HepG2 (cell line): Measurements from ENCODE around the gene CAMK2N2. TPM values are rescaled to one million over a fixed set of nuclear protein-coding genes. Genes with fewer than 3 reads are reported as not detected.
"Not testable (repeated sequence)": the region's sequence is repeated elsewhere in the genome, so short reads cannot be mapped to it uniquely, and the experiment has no call there.

Experiments used
- ATAC-seq: fragments of 200-7000 bp; cut with Tn5 transposase; 3 replicates; pipeline ENCODE4 v1.9.1; 2020; ENCODE audit warnings: mild to moderate bottlenecking, moderate library complexity
- BruUV-seq: library from RNA; stranded (reverse); fragments of 400-500 nt; replicated peaks from 2 replicates; lab custom pipeline; 2021; lab: Mats Ljungman, UMichigan
- CTCF ChIA-PET: fragments of 300-600 bp; formaldehyde crosslinking; extraction: SDS; loops from one replicate; lab custom pipeline; 2021; ENCODE audit warnings: low total read pairs, inconsistent platforms, low intra/inter-chr PET ratio; lab: Yijun Ruan, JAX
- POLR2A ChIA-PET: fragments of 350-600 bp; sonication (Branson Sonifier 250); formaldehyde crosslinking; loops from one replicate; lab custom pipeline; 2020; ENCODE audit warnings: antibody characterized with exemption, inconsistent platforms; lab: Yijun Ruan, JAX
- DNase-seq: peaks from one replicate; pipeline ENCODE4 v3.0.0-alpha.2; 2015; ENCODE audit warnings: low spot score
- FAIRE-seq: peaks from 3 replicates; lab custom pipeline; 2011; peaks lifted over from hg19 to GRCh38; lab: Jason Lieb, UNC
- H2AFZ ChIP-seq: one replicate; pipeline ENCODE4 v1.6.1; 2011; ENCODE audit warnings: low read length, inconsistent platforms
- H3K27ac ChIP-seq: fragments of 300-600 bp; 3 replicates; pipeline ENCODE4 v1.8.0; 2011; ENCODE audit warnings: mixed run types, mild to moderate bottlenecking, mixed read lengths, low read length, inconsistent platforms; ENCODE audit not compliant: insufficient read depth; ENCODE audit errors: extremely low read length
- H3K27me3 ChIP-seq, 2 experiments: fragments of 200-600 bp in 1 of 2; 2 replicates in 1 of 2; 3 replicates in 1 of 2; pipeline versions ENCODE4 v1.6.0 to v1.8.0; 2011; ENCODE audit warnings: low read length in 2 of 2, mild to moderate bottlenecking in 2 of 2, moderate library complexity in 2 of 2, inconsistent platforms in 1 of 2; ENCODE audit not compliant: insufficient read depth in 2 of 2, control insufficient read depth in 1 of 2
- H3K36me3 ChIP-seq, 2 experiments: fragments of 200-600 bp in 1 of 2; replicated peaks in 1 of 2; 2 replicates in 1 of 2; 3 replicates in 1 of 2; pipeline versions ENCODE4 v1.5.1 to v1.8.0; 2011; ENCODE audit warnings: low read length in 2 of 2, inconsistent platforms in 1 of 2; ENCODE audit not compliant: insufficient read depth in 2 of 2, control insufficient read depth in 1 of 2
- H3K4me1 ChIP-seq: 2 replicates; pipeline ENCODE4 v1.5.1; 2012; ENCODE audit warnings: low read length, inconsistent platforms; ENCODE audit not compliant: insufficient read depth
- H3K4me2 ChIP-seq: 2 replicates; pipeline ENCODE4 v1.6.0; 2011; ENCODE audit warnings: low read depth, low read length, inconsistent platforms
- H3K4me3 ChIP-seq, 3 experiments: fragments of 200-600 bp in 1 of 3; sonication (generic), shearing (Covaris generic) in 1 of 3; replicated peaks in 1 of 3; 2 replicates each; pipeline ENCODE4 v1.5.1; 2011 to 2016; ENCODE audit warnings: low read length in 3 of 3, inconsistent platforms in 2 of 3, low read depth in 2 of 3, mild to moderate bottlenecking in 2 of 3, control low read depth in 1 of 3, mixed read lengths in 1 of 3; ENCODE audit not compliant: insufficient read depth in 1 of 3
- H3K79me2 ChIP-seq: one replicate; pipeline ENCODE4 v1.6.1; 2011; ENCODE audit warnings: low read length, inconsistent platforms; ENCODE audit not compliant: insufficient read depth
- H3K9ac ChIP-seq: 2 replicates; pipeline ENCODE4 v1.6.0; 2011; ENCODE audit warnings: mild to moderate bottlenecking, low read depth, low read length, inconsistent platforms; ENCODE audit not compliant: insufficient read depth
- H3K9me3 ChIP-seq: 2 replicates; pipeline ENCODE4 v1.5.1; 2012; ENCODE audit warnings: mild to moderate bottlenecking, low read length
- H4K20me1 ChIP-seq: 2 replicates; pipeline ENCODE4 v1.6.0; 2011; ENCODE audit warnings: inconsistent platforms, mild to moderate bottlenecking, low read length, moderate library complexity; ENCODE audit not compliant: insufficient read depth
- FOSL2 ChIP-seq: sonication (generic); formaldehyde crosslinking; IDR thresholded peaks from 2 replicates; pipeline ENCODE4 v1.4.0; 2020; ENCODE audit warnings: missing genetic modification reagents
- MAX ChIP-seq: IDR thresholded peaks from 2 replicates; pipeline ENCODE4 v1.6.1; 2012; ENCODE audit warnings: inconsistent platforms
- MAZ ChIP-seq, 2 experiments: sonication (generic) in 1 of 2; formaldehyde crosslinking in 1 of 2; IDR thresholded peaks; 2 replicates each; pipeline versions ENCODE4 v1.5.0 to v1.6.1; 2012 to 2020; ENCODE audit warnings: low read depth in 2 of 2, mild to moderate bottlenecking in 2 of 2, borderline replicate concordance in 1 of 2, improper control_type of control experiment in 1 of 2, low read length in 1 of 2, missing genetic modification reagents in 1 of 2, moderate library complexity in 1 of 2
- SALL2 ChIP-seq: sonication (generic); formaldehyde crosslinking; IDR thresholded peaks from 2 replicates; pipeline ENCODE4 v1.8.1; 2023; ENCODE audit warnings: mild to moderate bottlenecking, missing genetic modification reagents, inconsistent platforms
- SP4 ChIP-seq: sonication (generic); formaldehyde crosslinking; IDR thresholded peaks from 2 replicates; pipeline ENCODE4 v1.8.1; 2023; ENCODE audit warnings: mild to moderate bottlenecking, missing genetic modification reagents
- ZNF431 ChIP-seq: sonication (generic); formaldehyde crosslinking; IDR thresholded peaks from 2 replicates; pipeline ENCODE4 v1.9.0; 2022; ENCODE audit warnings: missing genetic modification reagents, low read depth, mild to moderate bottlenecking, borderline replicate concordance
- ZNF639 ChIP-seq: conservative IDR thresholded peaks from 2 replicates; pipeline ENCODE4 v1.6.1; 2018; ENCODE audit warnings: missing genetic modification reagents
- WGBS: methylation state at CpG from one replicate; pipeline ENCODE4 v1.1.6; 2017; ENCODE audit warnings: low lambda C conversion rate; 5-methylcytosine and 5-hydroxymethylcytosine counted together
- in situ Hi-C: cut with HindIII; loops from 2 replicates; pipeline ENCODE4 v1.10.0; 2017; ENCODE audit warnings: low pct_unique_long_range_greater_than_20kb; ENCODE audit not compliant: extremely low pct_ligation_motif_present
- intact Hi-C: fragments of 100-400 bp; cut with micrococcal nuclease; formaldehyde crosslinking; loops from one replicate; pipeline ENCODE4 v1.10.0; 2022; ENCODE audit not compliant: unreplicated experiment
- polyA plus RNA-seq, 8 experiments: library from polyadenylated mRNA; depleted of rRNA in 3 of 8; stranded (reverse) in 7 of 8; unstranded in 1 of 8; fragments of >200 nt; fragmentation: Illumina TruSeq in 4 of 8; extraction: Trizol in 4 of 8; gene quantifications; 2 replicates each; pipeline versions ENCODE4 v1.2.1 to v1.2.3, GENCODE V29; 2011 to 2016; ENCODE audit warnings: low read depth in 4 of 8, missing spikeins in 1 of 8, mixed read lengths in 1 of 8; ENCODE audit not compliant: insufficient read depth in 1 of 8
- total RNA-seq, 5 experiments: library from RNA; depleted of rRNA; stranded (reverse); fragments of >200 nt; fragmentation: Illumina TruSeq; extraction: Trizol; gene quantifications; 2 replicates each; pipeline ENCODE4 v1.2.3, GENCODE V29; 2016; ENCODE audit warnings: low read depth in 1 of 5

The CAMK2N2 gene
- total and polyA plus RNA-seq, 2 of the 13 experiments (the other 11 are each of a cell fraction or from before 2014, with no cell fraction given), result 0.12 to 0.27 TPM

GRCh38 chr3:184267249-184267648 is 5.9 kb upstream of the CAMK2N2 start:
- WGBS, result 67% methylated on average over 1 of the region's 1 CpG
- POLR2A ChIA-PET, H3K9me3 ChIP-seq, DNase-seq, FAIRE-seq, in situ Hi-C loops, H3K4me2 ChIP-seq, H4K20me1 ChIP-seq, intact Hi-C loops, ATAC-seq, H3K4me1 ChIP-seq, H3K36me3 ChIP-seq, H2AFZ ChIP-seq, CTCF ChIA-PET, H3K79me2 ChIP-seq, H3K9ac ChIP-seq, H3K27ac ChIP-seq, BruUV-seq, H3K4me3 ChIP-seq: not testable (repeated sequence)
- TF ChIP-seq ZNF431 (CRISPR knock-in tag), result peak; percentile 74; the same call in 1 of the 2 replicates
- H3K27me3 ChIP-seq, result peaks cover 0 to 13% of the 10 kb centered on the region in 2 experiments; a peak in 2 of 5 replicates

GRCh38 chr3:184262764-184263179 is 1.4 kb upstream of the CAMK2N2 start:
- ChIA-PET POLR2A (interaction anchor here (1.0 to 1.5 kb wide), 2 partner anchors 13 to 22 kb away, joined by 4 read pairs; partner anchors contain the start of gene EEF1AKMT4), CTCF (no interaction called here)
- DNase-seq, result no peak
- H3K27ac ChIP-seq, result no peak overlapping the region
- intact Hi-C loops, result loop anchor here (2.0 kb wide), 1 partner anchor 36 kb away; the partner anchor contains the start of gene PSMD2
- peak overlapping the region; percentile 18 to 73 (median 50); a peak in 3 of 6 replicates for H3K4me3 ChIP-seq
- H3K4me2 ChIP-seq, result peak overlapping the region; percentile 92
- in situ Hi-C loops, result no loop called here
- FAIRE-seq, result no peak
- peaks cover 24% of the 10 kb centered on the region for H3K4me1 ChIP-seq
- peaks cover 12% of the 10 kb centered on the region; the same call in 1 of the 2 replicates for H4K20me1 ChIP-seq
- no peak for TF ChIP-seq SALL2
- TF ChIP-seq FOSL2, result no peak
- TF ChIP-seq MAZ (IDR thresholded peaks at IDR 0.05; ENCODE audit: borderline replicate concordance, low read depth, low read length), result no peak
- TF ChIP-seq MAZ (CRISPR knock-in tag; IDR thresholded peaks at IDR 0.05; ENCODE audit: low read depth), result no peak
- TF ChIP-seq ZNF639 (CRISPR knock-in tag), result no peak
- TF ChIP-seq MAX, result 0 out of 2 replicates have a peak, but pooled peaks have one; percentile 0
- 0 out of 2 replicates have a peak, but pooled peaks have one; percentile 20 for TF ChIP-seq SP4 (CRISPR knock-in tag)
- BruUV-seq, result no TSS peak
- H3K9ac ChIP-seq, result no peak overlapping the region
- 67% methylated on average over 2 of the region's 15 CpGs for WGBS
- H3K36me3 ChIP-seq, result 0 out of 5 replicates have a peak, but pooled peaks cover 0 to 1% of the 10 kb centered on the region in 2 experiments
- no peaks in the 10 kb centered on the region for H3K79me2 ChIP-seq
- ATAC-seq, result no peak
- no peak overlapping the region for H2AFZ ChIP-seq
- no peaks in the 10 kb centered on the region for H3K9me3 ChIP-seq
- peaks cover 3 to 27% of the 10 kb centered on the region in 2 experiments for H3K27me3 ChIP-seq
